Stimulated activated CD4-positive, alpha-beta T cell treated with anti-CD3 and anti-CD28 coated beads, Interleukin-4, amount 100 ng/mL, for 1 hour (primary cell): ENCODE data around the gene ACKR3.
A peak's percentile ranks its signal among the peaks of the same experiment; 100 is the strongest.

ENCODE experiments used
- DNase-seq: peaks from one replicate; pipeline ENCODE4 v3.0.0-alpha.2; 2020

ACKR3 gene

DNA sequence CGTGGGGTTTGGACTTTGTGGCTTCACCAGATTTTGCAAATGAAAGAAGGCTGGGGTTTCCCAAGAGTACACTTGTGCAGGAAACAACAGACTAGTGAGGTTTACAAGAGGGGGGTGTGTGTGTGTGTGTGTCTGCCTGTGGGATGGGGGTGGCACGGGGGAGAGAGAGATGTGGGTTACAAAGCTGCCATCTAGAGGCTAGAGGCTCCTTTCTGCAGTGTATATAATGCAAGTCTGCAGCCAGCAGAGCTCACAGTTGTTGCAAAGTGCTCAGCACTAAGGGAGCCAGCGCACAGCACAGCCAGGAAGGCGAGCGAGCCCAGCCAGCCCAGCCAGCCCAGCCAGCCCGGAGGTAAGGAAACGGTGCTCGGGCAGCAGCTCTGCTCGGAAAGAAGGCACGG is at the start of gene ACKR3:
Gene ACKR3, plus strand, starts transcription at position 253 of the 401 bp plus-strand sequence. CDS start 10,641 bp downstream, outside the sequence.
- peak; percentile 61 for DNase-seq

DNA sequence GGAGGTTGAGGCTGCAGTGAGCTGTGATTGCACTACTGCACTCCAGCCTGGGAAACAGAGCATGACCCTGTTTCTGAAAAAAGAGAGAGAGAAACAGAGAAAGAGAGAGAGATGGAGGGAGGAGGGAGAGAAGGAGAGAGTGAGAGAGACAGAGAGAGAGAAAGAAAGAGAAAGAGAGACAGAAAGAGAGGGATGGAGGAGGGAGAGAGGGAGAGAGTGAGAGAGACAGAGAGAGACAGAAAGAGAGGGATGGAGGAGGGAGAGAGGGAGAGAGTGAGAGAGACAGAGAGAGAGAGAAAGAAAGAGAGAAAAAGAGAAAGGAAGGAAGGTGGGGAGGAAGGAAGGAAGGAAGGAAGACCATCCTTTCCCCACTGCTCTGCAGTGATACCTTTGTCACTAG is 48.1 kb upstream of the ACKR3 start:
- DNase-seq: no peak

DNA sequence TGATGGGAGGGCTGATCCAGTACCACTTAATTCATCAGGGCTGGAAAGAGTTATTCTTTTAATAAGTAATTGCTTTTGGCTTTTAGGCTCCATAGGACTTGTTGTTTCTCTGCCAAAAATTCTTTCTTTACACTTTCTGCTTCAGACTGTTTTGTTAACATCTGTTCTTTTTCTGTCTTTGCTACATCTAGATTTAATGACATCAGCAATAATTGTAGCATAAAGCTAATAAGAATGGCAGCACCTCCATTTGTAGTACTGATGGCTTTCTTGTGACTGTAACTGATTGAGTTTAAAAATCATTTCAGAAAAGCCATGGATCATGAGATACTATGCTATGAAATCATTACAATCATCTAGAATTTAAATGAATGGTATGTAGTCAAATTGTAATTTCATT is 46.4 kb upstream of the ACKR3 start:
- DNase-seq: no peak

DNA sequence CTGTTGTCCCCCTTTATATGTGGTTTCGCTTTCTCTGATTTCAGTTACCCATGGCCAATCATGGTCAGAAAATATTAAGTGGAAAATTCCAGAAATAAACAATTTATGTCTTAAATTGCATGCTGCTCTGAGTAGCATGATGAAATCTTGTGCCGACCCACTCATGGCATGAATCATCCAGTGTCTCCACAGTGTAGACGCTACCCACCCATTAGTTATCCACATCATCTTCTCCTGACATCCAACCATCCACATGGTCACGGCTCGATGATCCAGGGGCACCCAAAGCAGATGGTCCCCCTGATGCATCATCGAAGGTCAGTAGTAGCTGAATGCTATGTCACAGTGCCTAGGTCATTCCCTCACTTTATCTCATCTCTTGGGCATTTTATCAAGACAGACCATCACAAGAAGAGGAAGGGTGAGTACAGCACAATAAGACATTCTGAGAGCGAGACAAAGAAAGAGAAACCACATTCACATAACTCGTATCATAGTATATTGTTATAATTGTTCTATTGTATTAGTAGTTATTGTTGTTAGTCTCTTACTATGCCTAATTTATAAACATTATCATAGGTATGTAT is 44.1 kb upstream of the ACKR3 start:
- no peak for DNase-seq

DNA sequence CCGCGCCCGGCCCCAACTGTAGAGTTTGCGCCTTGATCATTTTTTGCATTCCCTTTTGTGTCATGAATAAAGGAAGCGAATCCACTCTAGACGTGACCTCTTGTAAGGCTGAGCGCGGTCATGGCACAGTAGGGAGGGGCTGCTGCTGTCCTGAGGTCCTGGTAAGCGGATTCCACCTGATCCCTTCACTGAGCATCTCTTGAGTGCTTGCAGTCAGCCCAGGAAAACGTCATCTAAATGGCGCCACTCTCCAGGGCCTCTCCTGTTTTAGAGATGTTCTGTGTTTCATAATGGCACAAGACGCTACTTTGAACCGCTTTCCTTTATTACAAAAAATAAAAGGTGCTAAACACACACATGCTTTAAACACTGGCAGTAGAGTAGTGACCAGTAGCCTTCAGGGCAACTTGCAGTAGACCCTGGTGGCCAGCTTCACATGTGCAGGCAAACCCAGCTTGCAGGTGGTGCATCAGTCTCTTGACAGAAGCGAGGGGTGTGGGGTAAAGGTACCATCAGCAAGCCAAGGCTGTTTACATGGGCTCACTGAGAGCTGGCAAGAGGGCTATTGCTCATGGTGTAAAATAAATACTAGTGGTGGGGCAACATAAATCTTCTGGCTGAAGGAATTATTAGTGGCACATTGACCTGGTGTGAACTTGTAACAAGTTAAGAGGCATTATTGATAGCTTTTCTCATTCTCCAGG is 43.0 kb upstream of the ACKR3 start:
- no peak for DNase-seq

DNA sequence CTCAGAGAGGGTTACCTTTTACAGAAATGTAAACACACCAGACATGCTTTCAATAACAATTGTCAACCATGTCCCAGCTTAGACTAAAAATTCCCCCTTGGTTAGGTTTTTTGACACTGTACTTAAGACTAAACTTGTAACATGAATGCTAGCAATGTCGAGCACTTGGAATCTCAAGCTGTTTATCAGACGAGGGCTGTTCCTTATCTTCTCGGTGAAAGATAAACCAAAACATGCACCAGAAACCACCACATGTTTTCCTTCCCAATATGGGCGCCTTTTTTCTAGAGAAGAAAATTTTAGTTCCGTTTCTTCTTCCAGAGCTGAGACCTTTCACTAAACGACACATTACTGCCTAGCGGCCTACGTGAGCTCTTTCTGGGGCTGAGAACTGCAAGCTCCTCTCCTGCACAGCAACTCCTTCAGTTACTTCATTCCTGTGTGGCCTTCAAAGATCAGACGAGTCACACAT is 42.4 kb upstream of the ACKR3 start:
- no peak for DNase-seq

DNA sequence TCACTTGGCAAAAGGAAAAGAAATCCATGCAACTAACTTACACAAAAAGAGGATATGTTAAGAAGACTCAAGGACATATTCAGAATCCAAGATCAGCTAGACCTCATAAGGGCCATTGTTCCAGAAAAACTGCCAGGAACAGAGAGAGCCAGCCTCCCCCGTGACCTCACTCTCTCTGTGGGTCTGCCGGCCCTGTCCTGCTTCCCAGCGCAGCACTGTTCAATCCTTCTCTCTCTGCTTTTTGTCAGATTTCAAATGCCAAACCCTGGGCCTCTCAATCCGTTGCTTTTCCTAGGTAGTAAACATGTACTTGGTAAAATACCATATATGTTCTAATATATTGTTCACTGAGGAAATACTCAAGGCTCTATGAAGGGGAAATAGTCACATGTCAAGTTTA is 40.0 kb upstream of the ACKR3 start:
- DNase-seq: no peak

DNA sequence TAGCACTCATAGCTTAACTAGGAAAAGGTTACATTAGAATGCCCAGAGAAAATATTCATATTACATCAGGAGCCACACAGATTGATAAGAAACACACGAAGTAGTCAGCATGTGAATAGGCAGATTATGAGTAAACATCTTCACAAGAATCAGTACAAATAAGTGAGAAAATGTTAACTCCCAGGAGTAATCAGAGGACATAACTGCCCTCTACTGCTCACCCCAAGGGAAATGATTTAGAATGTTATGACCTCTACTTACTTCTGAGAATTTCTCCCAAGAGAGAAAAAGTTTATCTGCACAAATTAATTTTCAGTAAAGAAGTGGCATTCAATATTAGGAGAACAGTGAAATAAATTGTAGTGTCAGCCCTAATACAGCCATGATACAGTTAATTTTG is 39.1 kb upstream of the ACKR3 start:
- no peak for DNase-seq

DNA sequence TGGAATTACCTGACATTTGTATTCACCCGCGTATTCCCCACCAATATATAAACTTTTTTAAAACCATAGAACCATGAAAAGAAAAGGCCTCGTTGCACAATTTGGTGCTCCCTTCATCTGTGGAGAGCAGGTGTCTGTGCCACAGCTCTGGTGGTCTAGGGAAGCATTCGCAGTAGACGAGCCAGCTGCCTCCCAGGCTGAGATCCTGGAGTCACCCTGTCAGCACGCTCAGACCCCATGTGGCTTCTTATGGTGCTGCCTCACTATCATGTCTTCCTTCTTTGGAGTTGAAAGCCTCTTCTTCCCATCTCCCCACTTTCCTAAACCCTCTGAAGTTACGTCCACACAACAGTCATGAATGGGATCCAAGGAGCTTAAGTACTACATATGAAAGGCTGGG is 38.4 kb upstream of the ACKR3 start:
- no peak for DNase-seq

DNA sequence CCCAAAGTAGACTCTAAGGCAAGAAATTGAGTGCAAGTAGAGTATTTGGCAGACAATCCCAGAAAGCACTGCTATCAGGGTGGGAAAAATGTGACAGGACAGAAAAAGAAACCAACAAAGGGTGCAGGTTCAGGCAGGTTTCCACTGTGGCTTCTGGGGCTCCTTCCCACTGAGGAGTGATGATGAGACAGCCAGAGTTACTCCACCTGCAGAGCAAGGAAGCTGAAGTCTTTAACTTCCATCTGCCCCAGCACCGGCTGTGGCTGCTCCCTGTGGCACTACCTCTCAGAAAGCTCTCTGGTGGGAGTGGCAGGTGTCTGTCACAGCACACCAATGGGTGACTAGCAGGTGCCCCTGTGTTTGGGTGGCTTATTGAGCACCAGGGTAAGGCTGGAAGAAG is 37.6 kb upstream of the ACKR3 start:
- no peak for DNase-seq

DNA sequence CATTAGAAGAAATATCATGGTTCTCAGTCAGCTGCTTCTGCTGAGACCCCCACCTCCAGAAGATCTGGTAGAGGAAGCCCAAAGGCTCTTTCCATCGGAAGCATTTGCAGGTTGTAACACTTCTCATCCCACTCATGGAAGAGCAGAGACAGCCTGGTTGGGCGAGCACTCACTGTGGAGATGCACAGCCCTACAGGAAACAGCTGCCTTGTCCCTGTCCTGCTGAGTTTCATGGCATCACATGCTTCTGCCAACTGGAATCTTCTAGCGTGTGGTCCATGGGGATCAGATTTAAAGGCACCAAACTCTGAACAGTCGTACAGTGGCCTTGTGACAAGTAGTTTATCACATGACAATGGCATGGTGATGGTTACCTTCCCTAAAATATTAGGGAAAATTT is 36.3 kb upstream of the ACKR3 start:
- DNase-seq: no peak

DNA sequence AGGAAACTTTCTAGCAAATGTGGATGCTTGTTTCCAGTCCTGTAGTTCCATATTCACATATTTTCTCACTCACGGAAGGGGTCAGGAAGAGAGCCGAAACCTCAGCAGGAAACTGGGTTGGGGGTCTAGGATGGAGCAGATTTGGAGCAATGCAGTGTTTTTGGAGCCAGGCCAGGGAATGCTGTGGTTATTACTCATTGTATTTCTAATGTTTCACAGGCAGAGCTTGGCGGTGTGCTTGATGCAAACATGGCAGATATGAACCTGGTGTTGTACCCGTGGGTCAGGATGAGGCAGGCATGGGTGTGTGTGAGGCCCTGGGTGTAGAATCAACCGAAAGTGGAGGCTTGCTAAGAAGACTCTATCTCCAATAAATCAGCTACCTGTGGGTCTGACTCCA is 34.6 kb upstream of the ACKR3 start:
- no peak for DNase-seq

DNA sequence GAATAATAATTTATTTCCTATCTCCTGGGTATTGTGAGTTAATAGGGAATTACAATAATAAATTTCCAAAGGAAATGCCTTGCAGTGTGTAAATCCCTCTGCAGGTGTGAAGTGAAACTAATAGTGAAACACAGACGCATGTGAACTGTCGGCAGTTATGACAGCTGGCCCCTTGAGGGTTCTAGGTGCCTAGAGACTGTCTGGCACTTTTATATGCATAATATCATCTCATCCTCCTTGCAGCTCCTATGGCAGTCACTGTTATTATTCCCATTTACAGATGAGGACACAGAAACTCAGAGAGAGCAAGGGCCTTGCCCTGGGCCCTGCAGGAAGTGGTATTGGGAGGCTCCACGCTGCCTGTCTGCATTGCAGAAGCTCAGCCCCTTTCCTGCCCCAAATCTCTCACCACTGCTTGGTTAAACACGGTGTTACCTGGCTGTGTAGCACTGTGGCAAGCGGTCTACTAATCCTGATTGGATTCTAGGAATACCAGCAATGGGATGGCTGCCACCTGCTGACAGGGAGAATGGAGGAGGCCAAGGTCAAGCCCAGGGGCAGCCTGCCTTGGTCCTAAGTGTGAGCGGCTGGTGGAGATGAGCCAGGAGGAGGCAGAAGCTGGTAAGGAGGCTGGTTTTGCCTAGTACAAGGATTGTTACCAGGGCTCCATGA is 32.8 kb upstream of the ACKR3 start:
- peak; percentile 32 for DNase-seq

DNA sequence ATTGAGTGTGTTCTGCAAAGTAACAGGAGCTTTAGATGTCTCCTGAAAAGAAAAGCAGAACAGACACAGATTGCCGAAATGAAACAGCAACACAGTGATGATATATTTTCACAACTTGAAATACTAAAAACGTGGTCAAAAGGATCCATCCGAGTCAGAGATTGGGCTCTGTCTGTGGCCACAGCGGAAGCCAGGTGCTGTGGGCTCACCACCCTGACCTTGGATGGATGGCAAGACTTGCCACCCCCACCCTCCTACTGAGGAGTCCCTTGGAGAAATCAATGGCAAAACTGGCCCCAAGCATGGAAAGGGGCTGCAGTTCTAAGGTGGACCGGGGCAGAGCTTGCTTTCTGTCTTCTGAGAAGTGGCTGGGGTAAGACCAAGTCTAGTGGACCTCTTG is 31.4 kb upstream of the ACKR3 start:
- DNase-seq: no peak

DNA sequence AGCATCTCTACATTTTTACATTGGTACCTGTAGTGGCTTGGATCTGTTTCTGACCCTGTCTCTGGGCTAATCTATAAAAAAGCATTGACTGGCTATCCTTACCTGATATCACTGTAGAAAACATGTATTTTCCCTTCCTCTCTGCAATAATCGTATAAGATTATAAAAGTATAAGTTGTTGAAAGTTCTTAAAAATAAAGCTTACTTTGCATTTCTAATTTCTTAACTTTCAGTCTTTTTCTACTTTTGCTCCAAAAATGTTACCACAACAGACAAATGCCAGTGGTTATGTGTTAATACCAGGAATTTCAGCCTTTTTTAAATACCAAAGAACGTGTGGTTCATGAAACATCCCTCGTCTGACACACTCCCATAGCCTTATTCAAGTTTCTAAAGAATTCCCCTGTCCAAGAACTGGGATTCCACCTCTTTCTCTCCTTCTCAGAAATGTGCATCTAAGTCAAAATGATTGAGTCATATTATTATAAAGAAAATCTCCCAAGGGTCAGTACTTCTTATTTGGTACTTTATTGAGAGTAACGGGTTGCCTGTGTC is 28.5 kb upstream of the ACKR3 start:
- DNase-seq: no peak

DNA sequence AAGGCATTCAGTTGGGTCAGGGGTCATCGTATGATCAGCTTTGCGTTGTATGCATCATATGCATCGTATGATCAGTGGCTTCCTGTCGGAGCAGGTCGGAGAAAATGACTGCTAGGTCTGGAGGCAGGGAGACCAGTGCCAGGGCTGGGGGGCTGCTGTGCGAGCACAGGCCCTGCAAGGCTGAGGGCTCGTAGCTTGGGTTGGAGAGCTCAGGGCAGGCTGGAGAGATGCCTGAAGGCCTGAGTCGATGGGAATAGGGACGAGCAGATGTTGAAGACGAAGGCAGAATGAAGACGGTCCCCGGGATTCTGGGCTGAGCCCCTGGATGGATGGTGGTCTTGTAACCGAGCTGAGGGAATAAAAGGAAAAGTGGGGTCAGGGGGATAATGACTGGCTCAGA is 25.3 kb upstream of the ACKR3 start:
- no peak for DNase-seq

DNA sequence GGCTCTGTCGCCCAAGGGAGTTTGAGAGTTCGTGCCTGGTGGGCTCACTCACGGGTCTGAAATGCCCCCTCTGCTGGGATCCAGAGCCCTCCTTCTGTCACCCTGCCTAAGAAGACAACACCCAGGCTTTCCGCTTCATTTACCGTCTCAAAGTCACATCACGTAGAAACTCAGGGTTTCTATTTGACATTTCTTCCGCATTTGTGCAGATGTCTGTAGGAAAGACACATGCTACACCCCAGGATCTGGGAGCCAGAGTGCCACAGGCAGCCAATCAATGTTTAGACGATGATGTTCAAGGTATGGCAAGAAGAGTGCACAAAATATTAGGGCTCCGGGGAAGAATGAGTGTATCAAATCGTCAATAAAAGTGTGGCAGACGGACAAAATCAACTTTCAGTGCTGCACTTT is 24.4 kb upstream of the ACKR3 start:
- DNase-seq: no peak

DNA sequence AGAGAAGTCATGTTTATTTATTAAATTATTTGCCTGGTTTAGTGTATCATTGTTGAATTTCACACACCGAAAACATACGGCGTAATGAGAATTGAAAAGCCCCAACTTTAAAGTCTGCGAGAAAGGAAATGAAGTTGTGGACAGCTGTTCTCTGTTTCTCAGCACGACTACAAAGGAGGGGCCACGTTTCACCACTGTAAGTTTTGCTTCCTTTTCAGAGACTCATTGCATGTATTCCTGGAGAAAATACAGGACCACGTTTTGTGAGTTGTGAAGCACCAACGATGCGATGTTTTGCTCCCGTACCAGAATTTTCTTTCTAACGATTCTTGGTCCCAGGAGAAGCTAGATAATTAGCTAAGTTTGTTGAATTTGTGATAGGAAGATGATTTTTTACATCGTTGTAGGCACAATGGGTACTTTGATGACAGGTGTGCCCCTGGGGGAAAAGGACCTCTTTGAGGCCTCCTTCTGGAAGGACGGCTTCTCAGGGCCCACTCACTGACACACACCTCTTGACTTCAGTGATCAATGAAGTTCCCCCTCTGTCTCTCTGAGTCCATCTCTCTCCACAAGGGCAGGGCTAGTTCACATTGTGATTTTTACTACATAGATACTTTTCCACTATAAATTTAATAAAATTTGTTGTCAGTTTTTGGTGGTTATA is 23.7 kb upstream of the ACKR3 start:
- no peak for DNase-seq

DNA sequence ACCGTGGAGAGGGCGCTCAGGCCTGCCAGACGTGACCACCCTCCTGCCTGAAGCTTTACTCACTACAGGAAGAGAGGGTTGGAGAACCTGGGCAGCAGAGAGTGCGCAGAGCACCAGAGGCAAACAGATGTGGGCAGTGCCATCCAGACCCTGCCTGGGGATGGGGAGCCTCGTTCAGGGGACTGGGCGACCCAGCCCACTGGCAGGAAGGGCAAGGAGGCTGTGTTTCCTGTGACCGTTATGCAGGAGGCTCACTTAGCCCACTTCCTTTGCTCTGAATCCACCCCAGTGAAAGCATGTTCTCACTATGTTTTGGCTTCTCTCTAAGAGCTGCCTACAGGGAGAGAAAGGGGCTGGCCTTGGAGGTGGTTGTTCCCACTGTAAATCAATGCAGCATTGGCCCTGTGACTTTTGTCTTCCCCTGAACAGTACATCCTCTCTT is 23.0 kb upstream of the ACKR3 start:
- no peak for DNase-seq

DNA sequence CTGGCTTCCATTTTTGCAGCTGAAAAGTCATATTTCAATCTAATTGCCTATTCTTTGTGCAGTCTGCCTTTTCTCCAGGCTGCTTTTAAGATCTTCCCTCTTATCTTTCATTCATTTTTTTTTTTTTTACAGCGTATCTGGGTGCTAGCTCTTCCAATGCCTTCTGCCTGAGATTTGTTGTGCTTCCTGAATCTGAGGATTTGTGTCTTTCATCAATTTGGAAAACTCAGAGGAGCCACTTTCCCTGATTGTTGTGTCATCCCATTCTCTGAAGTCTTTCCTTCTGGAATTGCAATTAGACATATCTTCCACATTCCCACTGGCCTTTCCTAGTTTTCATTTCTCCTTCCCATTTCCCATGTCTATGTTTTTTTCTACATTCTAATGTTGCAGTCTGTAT is 21.9 kb upstream of the ACKR3 start:
- no peak for DNase-seq

DNA sequence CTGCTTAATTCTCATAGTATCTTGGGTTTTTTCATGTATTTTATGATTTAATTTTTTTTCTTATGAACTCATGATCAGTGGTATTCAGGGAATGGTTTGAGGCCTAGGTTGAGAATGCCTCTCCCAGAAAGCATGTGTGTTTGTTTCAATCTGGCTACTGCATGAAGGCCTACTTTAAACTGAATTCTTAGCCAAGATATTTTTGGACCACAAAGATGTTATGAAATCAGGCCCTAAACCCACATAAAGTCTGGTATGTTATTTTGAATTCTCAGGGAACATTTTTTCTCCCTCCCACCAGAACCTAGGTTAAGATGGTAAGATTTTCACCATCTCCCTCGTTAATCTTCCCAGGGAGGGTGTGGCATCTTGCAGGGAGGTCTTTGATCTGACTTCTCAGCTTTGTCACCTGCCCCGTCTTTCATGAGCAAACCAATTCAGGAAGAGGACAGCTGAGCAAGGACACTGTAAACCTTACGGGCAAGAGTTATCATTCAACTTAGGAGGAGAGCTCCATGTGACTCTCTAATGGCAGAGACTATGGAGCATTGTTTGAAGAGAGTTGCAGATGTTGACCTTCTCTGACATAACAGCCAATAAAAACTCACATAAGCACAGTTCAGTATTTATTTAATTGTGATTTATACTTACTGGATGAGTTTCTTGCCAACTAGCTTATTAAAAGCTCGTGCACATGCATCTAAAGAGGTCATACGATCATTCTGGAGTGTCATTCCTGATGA is 21.3 kb upstream of the ACKR3 start:
- DNase-seq: no peak

DNA sequence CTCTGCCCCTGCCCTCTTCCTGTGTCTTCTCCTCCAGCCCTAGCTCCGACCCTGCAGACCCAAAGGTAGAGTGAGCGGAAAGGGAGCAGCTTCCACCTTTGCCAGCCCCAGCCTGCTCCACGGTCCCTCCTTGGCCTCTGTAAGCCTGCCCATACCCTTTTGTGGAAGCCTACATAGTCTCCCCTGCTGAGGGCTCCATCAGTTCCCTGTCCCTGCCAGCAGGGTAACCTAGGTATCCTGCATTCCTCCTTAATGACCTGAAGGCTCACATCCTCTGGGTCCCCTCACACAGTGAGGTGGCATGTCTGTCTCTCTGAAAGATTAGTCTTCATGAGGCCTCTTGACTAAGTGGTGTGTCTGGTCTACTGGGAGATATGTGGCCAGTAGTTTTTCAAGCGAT is 20.5 kb upstream of the ACKR3 start:
- DNase-seq: no peak

DNA sequence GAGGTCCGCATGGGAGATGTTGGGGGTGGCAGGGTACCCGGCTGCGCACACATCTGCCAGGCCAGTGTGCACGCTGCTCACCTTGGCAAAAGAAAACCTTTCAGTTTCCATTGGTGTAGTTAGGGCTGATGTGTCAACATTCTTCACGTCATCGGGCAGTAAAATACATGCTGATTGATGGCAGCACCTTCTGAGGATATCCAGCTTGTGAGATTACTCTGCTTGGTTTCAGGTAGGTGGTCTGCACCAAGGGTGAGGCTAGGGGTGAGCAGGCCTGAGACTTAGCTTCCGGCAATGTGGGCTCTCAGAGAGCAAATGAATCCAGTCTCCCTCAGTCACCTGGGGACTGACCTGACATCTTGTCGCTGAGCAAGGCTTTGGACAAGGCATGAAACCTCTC is 19.3 kb upstream of the ACKR3 start:
- DNase-seq: no peak
